Psoas muscle (tissue), 8 donors: ENCODE measurements around the gene ENPP1. TPM values are rescaled to one million over a fixed set of nuclear protein-coding genes. Genes with fewer than 3 reads are reported as not detected.

Source experiments
- ATAC-seq, 4 donors: fragments of 200-7000 bp; cut with Tn5 transposase; one replicate each; pipeline ENCODE4 v1.9.1; 2020; ENCODE audit warnings: moderate library complexity in 3 of 4, mild to moderate bottlenecking in 2 of 4
- DNase-seq, 2 donors: peaks; one replicate each; pipeline ENCODE4 v3.0.0-alpha.2; 2020
- H3K27ac ChIP-seq: fragments of 200-600 bp; one replicate; pipeline ENCODE4 v1.8.0; 2022
- H3K27me3 ChIP-seq, 3 donors: fragments of 200-600 bp in 1 of 3; one replicate each; pipeline versions ENCODE4 v1.6.1 to v1.8.0; 2013 to 2022; ENCODE audit warnings: low read length in 2 of 3, mild to moderate bottlenecking in 2 of 3, moderate library complexity in 1 of 3; ENCODE audit not compliant: insufficient read depth in 3 of 3
- H3K36me3 ChIP-seq, 2 donors: fragments of 200-600 bp in 1 of 2; one replicate each; pipeline versions ENCODE4 v1.6.1 to v1.8.0; 2013 to 2022; ENCODE audit warnings: low read depth in 1 of 2, mild to moderate bottlenecking in 1 of 2, moderate library complexity in 1 of 2; ENCODE audit not compliant: insufficient read depth in 1 of 2
- H3K4me1 ChIP-seq: fragments of 200-600 bp; one replicate; pipeline ENCODE4 v1.8.0; 2022
- H3K4me3 ChIP-seq: fragments of 200-600 bp; one replicate; pipeline ENCODE4 v1.8.0; 2022; ENCODE audit warnings: mild to moderate bottlenecking
- H3K9me3 ChIP-seq: fragments of 200-600 bp; one replicate; pipeline ENCODE4 v1.8.0; 2022
- WGBS, 3 donors: extraction: QIAGEN DNeasy Blood & Tissue Kit; methylation state at CpG; one replicate each; pipeline versions ENCODE4 v1.1.6 to v1.1.7; 2013; 5-methylcytosine and 5-hydroxymethylcytosine counted together
- intact Hi-C, 2 donors: fragments of 100-400 bp; cut with DNase I; formaldehyde crosslinking; loops; one replicate each; pipeline versions ENCODE4 v1.11.0 to v1.14.2; 2022
- polyA plus RNA-seq, 3 donors: library from polyadenylated mRNA; stranded (reverse); fragments of 200-250 nt; gene quantifications; one replicate each; pipeline ENCODE4 v1.2.3, GENCODE V29; 2013
- total RNA-seq, 4 donors: library from RNA; stranded (reverse); fragmentation: NEBNext Ultra II Directional in 2 of 4; extraction: Animal tissue kit (Norgen Biotek cat#: 25700) in 2 of 4; gene quantifications; one replicate each; pipeline versions ENCODE4 v1.2.1 to v1.2.4, GENCODE V29; 2021 to 2023
- TF ChIP-seq, protein P1 (sequence below): fragments of 200-600 bp; IDR thresholded peaks from one replicate; pipeline ENCODE4 v1.8.0; 2022; ENCODE audit warnings: antibody characterized with exemption
- donor health status: healthy with polysubstance abuse.
- donor health status: DM: no; HTN: no; CAD: no; lungs with moderate emphysema.
- donor health status: Bipolar disorder and iron deficiency.
- donor health status: healthy.
- donor health status: DM: yes; HTN: yes; CAD: no.
- donor health status: DM: no; HTN: no; CAD: no.
- donor health status: DM: no; HTN: no; CAD: no.
- donor health status: DM: yes; HTN: yes; CAD: no.

Gene ENPP1
- total and polyA plus RNA-seq, 7 donors = 0.65 to 4.9 (median 1.6) TPM

DNA sequence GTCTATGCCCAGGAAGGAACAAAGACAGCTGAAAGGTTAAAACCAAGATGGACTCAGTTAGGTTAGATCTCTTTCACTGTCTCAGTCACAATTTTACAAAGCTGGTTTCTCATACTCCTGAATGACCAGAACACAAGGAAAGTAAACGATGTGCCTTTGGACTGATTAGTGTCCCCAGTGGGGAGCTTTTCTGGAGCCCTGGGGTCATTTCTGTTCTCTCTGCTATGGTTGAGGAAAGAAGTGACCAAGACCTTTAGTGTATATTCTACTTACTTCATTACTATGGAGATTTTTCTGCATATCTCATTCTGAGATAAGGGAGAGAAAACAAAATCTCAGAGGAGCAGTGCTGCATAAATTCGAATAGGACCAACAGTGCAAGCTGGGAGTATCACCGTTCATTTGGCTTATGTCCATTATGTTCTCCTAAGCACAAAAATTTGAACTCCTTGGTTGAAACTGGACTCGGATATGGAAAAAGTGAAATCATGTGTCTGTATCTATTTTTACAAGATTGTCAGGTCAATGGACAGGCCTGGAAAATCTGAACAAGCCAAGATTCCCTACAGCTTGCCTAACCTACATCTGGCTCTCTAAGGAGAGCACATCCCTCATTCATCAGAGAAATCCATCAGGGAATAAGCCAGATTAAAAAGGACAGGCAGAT lies 34.4 kb upstream of the ENPP1 start:
- 34 to 40% (median 39%) methylated on average over 4 of the region's 4 CpGs for WGBS, 3 donors
- intact Hi-C loops = no loop called here
- H3K27ac ChIP-seq = no peak overlapping the region
- H3K4me3 ChIP-seq = no peak overlapping the region
- no peaks in the 10 kb centered on the region for H3K4me1 ChIP-seq
- H3K9me3 ChIP-seq = no peaks in the 10 kb centered on the region
- TF ChIP-seq, protein P1, sequence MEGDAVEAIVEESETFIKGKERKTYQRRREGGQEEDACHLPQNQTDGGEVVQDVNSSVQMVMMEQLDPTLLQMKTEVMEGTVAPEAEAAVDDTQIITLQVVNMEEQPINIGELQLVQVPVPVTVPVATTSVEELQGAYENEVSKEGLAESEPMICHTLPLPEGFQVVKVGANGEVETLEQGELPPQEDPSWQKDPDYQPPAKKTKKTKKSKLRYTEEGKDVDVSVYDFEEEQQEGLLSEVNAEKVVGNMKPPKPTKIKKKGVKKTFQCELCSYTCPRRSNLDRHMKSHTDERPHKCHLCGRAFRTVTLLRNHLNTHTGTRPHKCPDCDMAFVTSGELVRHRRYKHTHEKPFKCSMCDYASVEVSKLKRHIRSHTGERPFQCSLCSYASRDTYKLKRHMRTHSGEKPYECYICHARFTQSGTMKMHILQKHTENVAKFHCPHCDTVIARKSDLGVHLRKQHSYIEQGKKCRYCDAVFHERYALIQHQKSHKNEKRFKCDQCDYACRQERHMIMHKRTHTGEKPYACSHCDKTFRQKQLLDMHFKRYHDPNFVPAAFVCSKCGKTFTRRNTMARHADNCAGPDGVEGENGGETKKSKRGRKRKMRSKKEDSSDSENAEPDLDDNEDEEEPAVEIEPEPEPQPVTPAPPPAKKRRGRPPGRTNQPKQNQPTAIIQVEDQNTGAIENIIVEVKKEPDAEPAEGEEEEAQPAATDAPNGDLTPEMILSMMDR = no peak
- DNase-seq (no peak), ATAC-seq (no peak)
- H3K36me3 ChIP-seq = no peaks in the 10 kb centered on the region
- no peaks in the 10 kb centered on the region for H3K27me3 ChIP-seq

DNA sequence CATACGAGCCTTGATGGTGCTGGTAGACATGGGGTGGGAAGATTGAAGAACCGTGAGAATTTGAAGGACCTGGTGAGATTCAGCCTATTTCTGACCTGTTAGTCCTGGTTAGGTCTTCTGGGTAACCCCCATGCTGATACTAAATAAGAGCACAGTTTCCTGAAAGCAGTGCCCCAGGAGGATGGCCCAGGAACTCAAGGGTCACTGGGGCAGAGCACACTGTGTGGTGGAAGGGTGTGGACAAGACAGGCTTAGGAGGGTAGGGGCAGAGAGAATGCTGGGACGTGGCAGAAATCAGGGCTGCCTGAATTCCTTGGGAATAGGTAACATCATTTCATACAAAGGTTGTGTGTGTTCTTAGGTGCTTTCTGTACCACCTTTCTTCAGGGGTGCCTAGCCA lies 31.9 kb upstream of the ENPP1 start:
- TF ChIP-seq, protein P1 = no peak
- ATAC-seq = no peak
- Histone ChIP-seq H3K4me3 (no peak overlapping the region), H3K27me3 (no peaks in the 10 kb centered on the region), H3K36me3 (no peaks in the 10 kb centered on the region), H3K4me1 (no peaks in the 10 kb centered on the region), H3K27ac (no peak overlapping the region), H3K9me3 (no peaks in the 10 kb centered on the region)
- intact Hi-C loops = no loop called here
- 92 to 95% (median 93%) methylated on average over 3 of the region's 3 CpGs for WGBS, 3 donors
- DNase-seq = no peak

DNA sequence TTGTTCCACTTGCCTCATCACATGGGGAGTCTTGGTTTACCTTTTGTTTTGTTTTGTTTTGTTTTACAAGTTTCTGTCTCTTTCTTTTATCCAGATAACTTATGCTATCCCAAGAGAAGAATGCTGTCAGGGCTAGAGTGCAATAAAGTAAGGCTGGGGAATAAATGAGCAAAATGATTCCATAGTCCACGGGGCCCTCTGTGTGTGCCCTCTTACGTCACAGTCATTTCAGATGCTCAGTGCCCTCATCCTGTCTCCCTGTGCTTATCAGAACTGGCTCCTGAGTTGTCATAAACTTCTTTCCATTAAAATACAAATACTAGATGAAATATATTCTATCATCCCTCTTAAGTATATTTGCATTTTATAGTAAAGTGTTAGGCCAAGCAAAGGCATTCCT lies 30.8 kb upstream of the ENPP1 start:
- no peak overlapping the region for H3K4me3 ChIP-seq
- H3K27ac ChIP-seq = no peak overlapping the region
- TF ChIP-seq, protein P1 = no peak
- DNase-seq (no peak), ATAC-seq (no peak)
- H3K36me3 ChIP-seq = no peaks in the 10 kb centered on the region
- H3K9me3 ChIP-seq = no peaks in the 10 kb centered on the region
- intact Hi-C loops = no loop called here
- H3K4me1 ChIP-seq = no peaks in the 10 kb centered on the region
- H3K27me3 ChIP-seq = no peaks in the 10 kb centered on the region
- 86 to 89% (median 89%) methylated on average over 2 of the region's 2 CpGs for WGBS, 3 donors

DNA sequence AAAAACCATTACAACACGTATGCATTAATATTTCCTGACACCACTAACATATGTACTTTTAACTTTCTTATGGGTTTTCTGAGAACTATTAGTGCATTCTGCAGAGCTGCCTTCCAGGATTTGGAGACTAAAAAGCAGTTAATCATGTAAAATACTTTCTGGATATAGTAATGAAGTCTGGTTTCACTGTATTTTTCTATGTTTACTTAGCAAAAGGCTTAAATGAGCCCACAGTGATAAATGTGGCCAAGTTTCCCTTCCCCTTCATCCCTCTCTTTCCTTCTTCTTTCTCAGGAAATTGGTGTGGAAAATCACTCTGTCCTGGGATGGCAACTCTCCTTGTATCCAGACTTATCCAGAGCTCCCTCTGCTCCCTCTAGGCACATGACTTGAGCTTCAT lies 29.7 kb upstream of the ENPP1 start:
- H3K4me1 ChIP-seq = no peaks in the 10 kb centered on the region
- no peak for ATAC-seq
- H3K27ac ChIP-seq = no peak overlapping the region
- WGBS, 3 donors = 71 to 80% (median 76%) methylated on average over 1 of the region's 1 CpG
- no peaks in the 10 kb centered on the region for H3K27me3 ChIP-seq
- no peaks in the 10 kb centered on the region for H3K36me3 ChIP-seq
- no peak overlapping the region for H3K4me3 ChIP-seq
- no peaks in the 10 kb centered on the region for H3K9me3 ChIP-seq
- no peak for DNase-seq
- TF ChIP-seq, protein P1 = no peak
- intact Hi-C loops = no loop called here

DNA sequence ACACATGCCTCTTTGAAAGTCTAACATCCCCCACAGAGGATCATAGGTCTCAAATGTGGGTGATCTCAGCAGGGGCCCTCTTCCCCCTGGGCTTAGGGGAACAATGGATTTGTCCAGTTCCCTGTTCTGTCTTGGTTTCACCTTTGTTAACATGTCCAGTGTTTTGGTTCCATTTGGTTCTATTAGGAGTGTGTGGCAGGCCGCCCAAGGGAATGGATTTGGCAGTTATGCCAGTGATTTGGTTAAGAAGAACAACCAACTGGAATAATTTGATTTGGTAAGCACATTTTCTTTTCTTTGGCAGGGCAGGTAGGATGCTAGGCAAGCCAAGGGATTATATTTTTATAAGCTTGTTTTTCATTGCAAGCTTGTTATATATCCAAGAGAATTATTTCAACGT lies 28.5 kb upstream of the ENPP1 start:
- 27 to 50% (median 37%) methylated on average over 2 of the region's 2 CpGs for WGBS, 3 donors

More for the DNA sequence above, 28.5 kb upstream of the ENPP1 start:
- Histone ChIP-seq H3K36me3 (no peaks in the 10 kb centered on the region), H3K4me1 (no peaks in the 10 kb centered on the region), H3K9me3 (no peaks in the 10 kb centered on the region), H3K27ac (no peak overlapping the region), H3K27me3 (no peaks in the 10 kb centered on the region), H3K4me3 (no peak overlapping the region)
- ATAC-seq (no peak), DNase-seq (no peak)
- TF ChIP-seq, protein P1 = no peak
- intact Hi-C loops = no loop called here
